Left lobe of liver (tissue), 2 donors: ENCODE data around the gene MYH13. TPM values are rescaled to one million over a fixed set of nuclear protein-coding genes. Genes with fewer than 3 reads are reported as not detected.

ENCODE experiments used
- ATAC-seq: fragments of 200-7000 bp; cut with Tn5 transposase; one replicate; pipeline ENCODE4 v1.9.1; 2020; ENCODE audit warnings: mild to moderate bottlenecking, moderate library complexity
- DNase-seq: peaks from one replicate; pipeline ENCODE4 v3.0.0-alpha.2; 2020; ENCODE audit warnings: low spot score
- total RNA-seq: library from RNA; stranded (reverse); gene quantifications from one replicate; pipeline ENCODE4 v1.2.1, GENCODE V29; 2021
- donor health status: DM: no; HTN: no; CAD: no; lungs with moderate emphysema.
- donor health status: DM: no; HTN: yes; CAD: no.

Gene MYH13
- total RNA-seq, 1 donor from 2014 or later, result not detected

DNA sequence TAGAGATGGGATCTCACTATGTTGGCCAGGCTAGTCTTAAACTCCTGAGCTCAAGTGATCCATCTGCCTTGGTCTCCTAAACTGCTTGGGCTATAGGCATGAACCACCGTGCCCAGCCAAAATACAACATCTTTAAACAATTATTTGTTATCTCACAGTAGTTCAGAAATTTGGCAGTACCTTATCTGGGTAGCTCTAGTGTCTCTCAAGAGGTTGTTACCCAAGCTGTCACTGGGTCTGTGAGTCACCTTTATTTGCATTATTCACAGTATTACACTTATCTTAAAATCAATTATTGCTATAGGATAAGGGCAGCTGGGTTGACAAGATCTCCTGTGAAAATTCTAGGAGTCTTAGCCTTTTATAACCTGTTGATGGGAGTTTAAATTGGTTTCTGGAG lies 110.4 kb downstream of the MYH13 start:
- DNase-seq, result no peak
- no peak for ATAC-seq

DNA sequence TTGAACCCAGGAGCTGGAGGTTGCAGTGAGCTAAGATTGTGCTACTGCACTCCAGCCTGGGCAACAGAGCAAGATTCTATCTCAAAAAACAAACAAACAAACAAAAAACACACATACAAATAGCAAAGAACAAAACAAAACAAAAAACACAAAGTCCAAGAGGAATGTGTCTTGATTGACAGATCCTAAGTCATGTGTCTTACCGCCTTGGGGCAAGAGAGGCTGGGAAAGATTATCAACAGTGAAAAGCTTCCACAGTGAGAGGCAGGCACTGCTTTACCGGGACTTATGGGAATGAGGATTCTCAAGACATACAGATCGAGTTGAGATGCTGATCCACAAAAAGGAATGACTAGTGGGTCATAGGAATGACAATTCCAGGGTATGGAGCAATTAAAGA lies 111.7 kb downstream of the MYH13 start:
- no peak for ATAC-seq
- no peak for DNase-seq

DNA sequence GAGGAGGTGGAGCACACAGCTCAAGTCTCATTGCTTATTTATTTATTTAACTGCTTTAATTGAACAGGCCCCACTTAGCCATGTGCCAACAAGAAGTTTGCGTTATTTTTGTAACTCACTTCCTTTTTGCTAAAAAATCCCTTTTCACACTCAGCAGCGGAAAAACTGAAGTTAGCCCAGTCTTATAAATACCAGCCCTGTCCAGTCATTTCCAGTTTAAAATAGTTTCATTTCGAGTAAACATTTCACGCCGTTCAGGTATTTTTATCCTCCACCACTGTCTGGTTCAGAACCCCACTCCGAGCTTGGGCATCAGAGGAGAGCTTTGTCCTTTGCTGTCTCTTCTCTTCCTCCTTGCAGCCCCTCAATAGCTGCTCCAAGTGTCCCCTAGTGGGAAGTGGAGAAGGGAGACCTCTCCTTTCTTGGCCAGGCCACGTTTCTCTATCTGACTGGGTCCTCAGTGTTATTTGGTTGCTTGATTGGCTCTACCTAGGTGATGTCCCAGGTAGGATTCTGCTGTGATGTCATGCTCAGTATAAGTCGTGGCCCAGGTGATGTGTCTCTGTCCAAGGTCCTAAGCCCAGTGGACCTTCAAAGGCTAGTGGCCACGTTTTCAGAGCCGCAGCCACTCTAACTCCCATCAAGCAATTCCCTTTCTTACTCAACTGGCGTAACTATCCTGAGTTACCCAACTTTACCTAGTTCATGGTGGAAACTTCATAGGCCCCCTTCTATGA lies 121.4 kb downstream of the MYH13 start:
- DNase-seq (no peak), ATAC-seq (no peak)

Other genes with a start within 250 kb of the MYH13 start
- 2.4 TPM for gene GAS7, start 174.4 kb downstream of the MYH13 start, total RNA-seq
- not detected for gene MYH8, start 48.9 kb upstream of the MYH13 start, total RNA-seq
- gene MYH4, start 96.6 kb upstream of the MYH13 start, total RNA-seq, result not detected
- gene MYH1, start 145.5 kb upstream of the MYH13 start, total RNA-seq, result not detected
- not detected for gene MYH2, start 176.7 kb upstream of the MYH13 start, total RNA-seq